Stomach (tissue), 9 donors: ENCODE results near the gene RFXAP. TPM values are rescaled to one million over a fixed set of nuclear protein-coding genes. Genes with fewer than 3 reads are reported as not detected.

Source experiments
- DNase-seq, 2 donors: peaks; one replicate each; pipeline versions ENCODE4 v3.0.0 to v3.0.0-alpha.2; 2013 to 2019
- H3K27ac ChIP-seq, 5 donors: fragments of 200-600 bp in 4 of 5; sonication (generic) in 4 of 5; one replicate each; pipeline ENCODE4 v1.5.1; 2013 to 2019; ENCODE audit warnings: mild to moderate bottlenecking in 1 of 5, moderate library complexity in 1 of 5
- H3K27me3 ChIP-seq, 3 donors: fragments of 200-600 bp; sonication (generic); one replicate each; pipeline ENCODE4 v1.5.1; 2017 to 2019; ENCODE audit warnings: mixed run types in 1 of 3
- H3K36me3 ChIP-seq, 4 donors: fragments of 200-600 bp; sonication (generic); 1 replicate in 3 of 4; 2 replicates in 1 of 4; pipeline ENCODE4 v1.5.1; 2016 to 2019
- H3K4me1 ChIP-seq, 4 donors: fragments of 200-600 bp; sonication (generic); one replicate each; pipeline ENCODE4 v1.5.1; 2016 to 2019
- H3K4me3 ChIP-seq, 4 donors: fragments of 200-600 bp; sonication (generic) in 3 of 4; one replicate each; pipeline ENCODE4 v1.5.1; 2016 to 2019; ENCODE audit warnings: mild to moderate bottlenecking in 1 of 4
- H3K9me3 ChIP-seq, 4 donors: fragments of 200-600 bp; sonication (generic); one replicate each; pipeline ENCODE4 v1.5.1; 2016 to 2019
- EP300 ChIP-seq: sonication (generic); formaldehyde crosslinking; IDR thresholded peaks from one replicate; pipeline ENCODE4 v1.6.1; 2017; ENCODE audit warnings: antibody characterized with exemption
- POLR2A ChIP-seq, 4 donors: fragments of 450-650 bp; IDR thresholded peaks; one replicate each; pipeline ENCODE4 v1.6.1; 2016; ENCODE audit warnings: antibody characterized with exemption in 4 of 4, control low read depth in 2 of 4, mild to moderate bottlenecking in 1 of 4, moderate library complexity in 1 of 4
- POLR2AphosphoS5 ChIP-seq, 3 donors: sonication (generic); formaldehyde crosslinking; IDR thresholded peaks; one replicate each; pipeline ENCODE4 v1.6.1; 2016; ENCODE audit warnings: antibody characterized with exemption in 3 of 3
- whole genome bisulfite sequencing, 5 donors: extraction: QIAGEN DNeasy Blood & Tissue Kit in 3 of 5; methylation state at CpG; one replicate each; pipeline versions ENCODE4 v1.1.5 to v1.1.7; 2013 to 2018; 5-methylcytosine and 5-hydroxymethylcytosine counted together
- intact Hi-C: fragments of 100-400 bp; cut with DNase I; formaldehyde crosslinking; loops from one replicate; pipeline ENCODE4 v1.15.1; 2023; ENCODE audit warnings: low total_unique reads
- polyA plus RNA-seq, 3 donors: library from polyadenylated mRNA; stranded (reverse); fragments of 200-250 nt; gene quantifications; one replicate each; pipeline ENCODE4 v1.2.3, GENCODE V29; 2013
- total RNA-seq, 5 donors: library from RNA; depleted of rRNA; stranded (reverse); fragments of >200 nt; gene quantifications; one replicate each; pipeline versions ENCODE4 v1.1.0 to v1.2.3, GENCODE V29; 2014 to 2016
- TF ChIP-seq, protein P1 (sequence below), 7 experiments: fragments of 450-650 bp in 4 of 7; fragments of 200-600 bp in 3 of 7; sonication (generic) in 3 of 7; IDR thresholded peaks; one replicate each; pipeline ENCODE4 v1.5.1; 2016 to 2019; ENCODE audit warnings: antibody characterized with exemption in 7 of 7, control low read depth in 2 of 7, mild to moderate bottlenecking in 1 of 7
- donor health status: healthy with polysubstance abuse.
- donor health status: Bipolar disorder and iron deficiency.
- donor health status: healthy.

The RFXAP gene
- total and polyA plus RNA-seq, 8 donors = 1.2 to 12.3 (median 2.1) TPM; not detected in 1

DNA sequence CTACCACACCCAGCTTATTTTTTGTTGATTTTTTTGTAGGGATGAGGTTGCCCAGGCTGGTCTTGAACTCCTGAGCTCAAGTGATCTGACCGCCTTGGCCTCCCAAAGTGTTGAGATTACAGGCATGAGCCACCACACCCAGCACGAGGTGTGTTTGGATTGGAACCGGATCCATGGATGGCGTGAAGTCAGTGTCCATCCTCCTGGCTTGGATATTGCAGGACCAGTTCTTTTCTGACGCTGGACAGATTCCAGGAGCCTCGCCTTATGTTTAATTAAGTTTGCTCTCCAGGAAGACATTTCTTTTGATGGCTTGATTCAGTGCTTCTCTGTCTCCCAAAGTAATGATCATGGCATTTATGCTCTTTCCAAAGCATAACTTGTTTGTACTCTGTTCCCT, 14.4 kb upstream of the RFXAP start:
- DNase-seq = no peak
- no peak overlapping the region for H3K27ac ChIP-seq
- 32 to 59% (median 49%) methylated on average over 6 of the region's 6 CpGs for WGBS, 5 donors
- H3K27me3 ChIP-seq = no peaks in the 10 kb centered on the region
- no peaks in the 10 kb centered on the region for H3K4me1 ChIP-seq
- no peak overlapping the region for H3K4me3 ChIP-seq
- intact Hi-C loops = no loop called here
- no peaks in the 10 kb centered on the region for H3K9me3 ChIP-seq
- TF ChIP-seq, protein P1, sequence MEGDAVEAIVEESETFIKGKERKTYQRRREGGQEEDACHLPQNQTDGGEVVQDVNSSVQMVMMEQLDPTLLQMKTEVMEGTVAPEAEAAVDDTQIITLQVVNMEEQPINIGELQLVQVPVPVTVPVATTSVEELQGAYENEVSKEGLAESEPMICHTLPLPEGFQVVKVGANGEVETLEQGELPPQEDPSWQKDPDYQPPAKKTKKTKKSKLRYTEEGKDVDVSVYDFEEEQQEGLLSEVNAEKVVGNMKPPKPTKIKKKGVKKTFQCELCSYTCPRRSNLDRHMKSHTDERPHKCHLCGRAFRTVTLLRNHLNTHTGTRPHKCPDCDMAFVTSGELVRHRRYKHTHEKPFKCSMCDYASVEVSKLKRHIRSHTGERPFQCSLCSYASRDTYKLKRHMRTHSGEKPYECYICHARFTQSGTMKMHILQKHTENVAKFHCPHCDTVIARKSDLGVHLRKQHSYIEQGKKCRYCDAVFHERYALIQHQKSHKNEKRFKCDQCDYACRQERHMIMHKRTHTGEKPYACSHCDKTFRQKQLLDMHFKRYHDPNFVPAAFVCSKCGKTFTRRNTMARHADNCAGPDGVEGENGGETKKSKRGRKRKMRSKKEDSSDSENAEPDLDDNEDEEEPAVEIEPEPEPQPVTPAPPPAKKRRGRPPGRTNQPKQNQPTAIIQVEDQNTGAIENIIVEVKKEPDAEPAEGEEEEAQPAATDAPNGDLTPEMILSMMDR (IDR thresholded peaks at IDR 0.05) = no peak
- TF ChIP-seq EP300 = no peak
- TF ChIP-seq POLR2A (IDR thresholded peaks at IDR 0.05) = no peak
- no peak for TF ChIP-seq POLR2AphosphoS5 (IDR thresholded peaks at IDR 0.05)
- H3K36me3 ChIP-seq = no peaks in the 10 kb centered on the region

DNA sequence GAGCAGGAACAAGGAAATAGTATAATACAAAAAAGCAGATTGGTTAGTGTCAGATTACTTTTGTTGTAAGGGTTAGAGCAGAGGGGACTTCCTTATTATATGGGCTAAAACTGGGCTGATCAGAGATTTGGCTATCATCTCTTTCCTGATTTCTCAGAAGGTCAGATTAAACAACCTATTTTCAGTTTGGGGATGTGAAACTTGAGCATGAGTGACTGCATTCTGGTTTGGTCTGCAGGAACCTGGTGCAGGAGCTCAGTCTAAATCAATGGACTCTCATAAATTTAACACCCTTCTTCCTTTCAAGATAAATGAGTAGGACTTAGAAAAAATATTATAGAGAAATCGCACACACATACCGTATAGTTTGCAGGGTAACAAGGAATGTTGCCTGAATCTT, 12.9 kb upstream of the RFXAP start:
- no peaks in the 10 kb centered on the region for H3K4me1 ChIP-seq
- DNase-seq = no peak
- 87 to 95% (median 94%) methylated on average over 2 of the region's 2 CpGs for WGBS, 5 donors
- TF ChIP-seq POLR2A (IDR thresholded peaks at IDR 0.05) (no peak), POLR2AphosphoS5 (IDR thresholded peaks at IDR 0.05) (no peak), EP300 (no peak)
- TF ChIP-seq, protein P1 (IDR thresholded peaks at IDR 0.05) = no peak
- no peaks in the 10 kb centered on the region for H3K9me3 ChIP-seq
- H3K36me3 ChIP-seq = no peaks in the 10 kb centered on the region
- H3K27me3 ChIP-seq = no peaks in the 10 kb centered on the region
- no peak overlapping the region for H3K27ac ChIP-seq
- intact Hi-C loops = no loop called here
- no peak overlapping the region for H3K4me3 ChIP-seq

DNA sequence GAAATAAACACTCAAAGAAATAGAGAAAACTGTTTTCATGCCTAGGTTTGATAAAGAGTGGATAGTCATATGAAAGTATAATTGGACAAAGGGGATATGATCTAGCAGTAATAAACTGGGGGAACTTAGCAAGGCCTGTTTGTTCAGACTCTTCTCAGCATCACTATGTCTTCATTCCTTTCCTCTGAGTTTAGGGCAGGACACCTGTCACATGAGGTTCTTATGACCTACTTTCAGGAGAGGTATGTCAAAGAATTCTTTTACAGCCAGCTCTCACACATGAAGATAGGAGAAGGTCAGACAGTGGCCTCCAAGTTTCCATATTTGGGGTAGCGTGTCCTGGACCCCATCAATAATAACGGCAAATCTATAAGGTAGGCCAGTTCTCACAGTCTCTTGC, 11.4 kb upstream of the RFXAP start:
- H3K4me3 ChIP-seq = no peak overlapping the region
- TF ChIP-seq, protein P1 (IDR thresholded peaks at IDR 0.05) = no peak
- TF ChIP-seq POLR2A (IDR thresholded peaks at IDR 0.05) = no peak
- TF ChIP-seq EP300 = no peak
- TF ChIP-seq POLR2AphosphoS5 (IDR thresholded peaks at IDR 0.05) = no peak

DNA sequence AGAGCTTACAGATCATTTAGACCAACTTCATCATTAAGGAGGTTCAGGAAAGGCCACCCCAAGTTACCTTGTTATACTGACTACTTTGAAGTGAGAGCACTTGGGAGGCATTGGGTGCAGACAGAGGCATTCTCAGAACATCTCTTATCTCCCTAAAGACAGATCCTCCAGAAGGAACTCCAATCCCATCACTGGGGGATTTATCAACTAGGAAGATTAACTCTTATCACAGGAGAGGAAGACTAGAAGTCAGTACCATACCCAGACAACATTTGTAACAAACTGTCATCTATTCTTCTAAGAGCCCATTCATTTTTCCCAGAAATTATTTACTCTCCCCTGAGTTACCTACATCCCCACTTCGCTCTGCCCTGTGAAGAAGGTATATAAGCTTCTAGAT, 5.8 kb upstream of the RFXAP start:
- Histone ChIP-seq H3K36me3 (no peaks in the 10 kb centered on the region), H3K4me3 (no peak overlapping the region), H3K27ac (no peak overlapping the region), H3K27me3 (no peaks in the 10 kb centered on the region), H3K4me1 (peaks cover 0 to 8% (median 1%) of the 10 kb centered on the region in 4 donors), H3K9me3 (no peaks in the 10 kb centered on the region)
- WGBS, 5 donors = 83 to 96% (median 88%) methylated on average over 1 of the region's 1 CpG
- DNase-seq = no peak
- TF ChIP-seq EP300 = no peak
- no peak for TF ChIP-seq POLR2AphosphoS5 (IDR thresholded peaks at IDR 0.05)
- TF ChIP-seq POLR2A (IDR thresholded peaks at IDR 0.05) = no peak
- TF ChIP-seq, protein P1 (IDR thresholded peaks at IDR 0.05) = no peak
- intact Hi-C loops = no loop called here

More for the DNA sequence above, 11.4 kb upstream of the RFXAP start:
- 89 to 100% (median 96%) methylated on average over 2 of the region's 2 CpGs for WGBS, 5 donors
- Histone ChIP-seq H3K4me1 (no peaks in the 10 kb centered on the region), H3K27ac (no peak overlapping the region), H3K9me3 (no peaks in the 10 kb centered on the region), H3K27me3 (no peaks in the 10 kb centered on the region), H3K36me3 (no peaks in the 10 kb centered on the region)
- intact Hi-C loops = no loop called here
- DNase-seq = no peak
